Body of pancreas (tissue), 4 donors: ENCODE data around the gene CDKL4.

Experiments used
- POLR2A ChIP-seq, 3 donors: fragments of 450-650 bp; IDR thresholded peaks; one replicate each; pipeline ENCODE4 v1.6.1; 2016; ENCODE audit warnings: antibody characterized with exemption in 3 of 3, mild to moderate bottlenecking in 2 of 3
- TF ChIP-seq, protein P1 (sequence below), 7 experiments: fragments of 450-650 bp in 4 of 7; fragments of 200-600 bp in 3 of 7; sonication (generic) in 3 of 7; IDR thresholded peaks; one replicate each; pipeline ENCODE4 v1.5.1; 2016 to 2019; ENCODE audit warnings: antibody characterized with exemption in 7 of 7

DNA sequence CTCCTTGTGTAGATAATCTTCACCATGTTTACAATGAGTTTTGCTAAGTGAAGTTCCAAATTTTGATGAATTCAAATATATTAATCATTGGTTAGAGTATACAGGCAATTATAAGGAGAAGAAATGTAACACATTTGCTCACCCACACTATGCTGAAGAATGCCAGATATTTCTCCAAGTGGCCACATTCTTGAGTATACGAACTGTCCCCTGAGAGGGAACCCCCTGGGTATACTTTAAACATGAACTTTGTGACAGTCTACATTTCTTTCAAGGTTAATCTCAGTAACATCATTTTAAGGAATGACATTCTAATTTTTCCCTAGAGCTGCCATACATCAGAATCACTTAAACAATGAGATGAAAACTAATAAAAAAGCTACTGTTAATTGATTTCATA lies 39.8 kb upstream of the CDKL4 start:
- TF ChIP-seq, protein P1, sequence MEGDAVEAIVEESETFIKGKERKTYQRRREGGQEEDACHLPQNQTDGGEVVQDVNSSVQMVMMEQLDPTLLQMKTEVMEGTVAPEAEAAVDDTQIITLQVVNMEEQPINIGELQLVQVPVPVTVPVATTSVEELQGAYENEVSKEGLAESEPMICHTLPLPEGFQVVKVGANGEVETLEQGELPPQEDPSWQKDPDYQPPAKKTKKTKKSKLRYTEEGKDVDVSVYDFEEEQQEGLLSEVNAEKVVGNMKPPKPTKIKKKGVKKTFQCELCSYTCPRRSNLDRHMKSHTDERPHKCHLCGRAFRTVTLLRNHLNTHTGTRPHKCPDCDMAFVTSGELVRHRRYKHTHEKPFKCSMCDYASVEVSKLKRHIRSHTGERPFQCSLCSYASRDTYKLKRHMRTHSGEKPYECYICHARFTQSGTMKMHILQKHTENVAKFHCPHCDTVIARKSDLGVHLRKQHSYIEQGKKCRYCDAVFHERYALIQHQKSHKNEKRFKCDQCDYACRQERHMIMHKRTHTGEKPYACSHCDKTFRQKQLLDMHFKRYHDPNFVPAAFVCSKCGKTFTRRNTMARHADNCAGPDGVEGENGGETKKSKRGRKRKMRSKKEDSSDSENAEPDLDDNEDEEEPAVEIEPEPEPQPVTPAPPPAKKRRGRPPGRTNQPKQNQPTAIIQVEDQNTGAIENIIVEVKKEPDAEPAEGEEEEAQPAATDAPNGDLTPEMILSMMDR (IDR thresholded peaks at IDR 0.05): no peak
- TF ChIP-seq POLR2A (IDR thresholded peaks at IDR 0.05): no peak
